GM12873 (cell line): ENCODE results near the gene GDF9.

ENCODE experiments used
- TF ChIP-seq, protein P1 (sequence below): IDR thresholded peaks from 2 replicates; pipeline ENCODE4 v1.5.1; 2012; ENCODE audit warnings: low read depth, mild to moderate bottlenecking, moderate library complexity, low read length, control low read depth; ENCODE audit not compliant: insufficient read depth; ENCODE audit errors: missing control alignments

The GDF9 gene

DNA sequence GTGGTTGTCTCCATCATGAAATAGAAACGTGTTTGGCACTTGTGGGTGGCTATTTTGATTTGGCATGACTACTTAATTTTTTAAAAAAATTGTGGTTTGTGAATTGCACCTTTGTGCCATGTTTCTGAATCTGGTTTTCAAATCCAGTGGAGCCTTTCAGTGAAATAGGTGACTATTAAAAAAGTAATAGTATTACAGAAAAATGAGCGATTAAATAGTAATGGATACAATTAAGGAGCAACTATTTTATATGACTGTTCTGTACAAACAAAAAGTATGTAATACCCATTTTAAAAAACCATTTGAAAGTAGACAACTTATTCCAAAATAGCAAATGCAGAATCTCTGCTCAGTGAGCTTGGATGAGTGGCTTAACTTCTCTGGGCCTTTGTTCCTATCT lies 50.2 kb downstream of the GDF9 start:
- TF ChIP-seq, protein P1, sequence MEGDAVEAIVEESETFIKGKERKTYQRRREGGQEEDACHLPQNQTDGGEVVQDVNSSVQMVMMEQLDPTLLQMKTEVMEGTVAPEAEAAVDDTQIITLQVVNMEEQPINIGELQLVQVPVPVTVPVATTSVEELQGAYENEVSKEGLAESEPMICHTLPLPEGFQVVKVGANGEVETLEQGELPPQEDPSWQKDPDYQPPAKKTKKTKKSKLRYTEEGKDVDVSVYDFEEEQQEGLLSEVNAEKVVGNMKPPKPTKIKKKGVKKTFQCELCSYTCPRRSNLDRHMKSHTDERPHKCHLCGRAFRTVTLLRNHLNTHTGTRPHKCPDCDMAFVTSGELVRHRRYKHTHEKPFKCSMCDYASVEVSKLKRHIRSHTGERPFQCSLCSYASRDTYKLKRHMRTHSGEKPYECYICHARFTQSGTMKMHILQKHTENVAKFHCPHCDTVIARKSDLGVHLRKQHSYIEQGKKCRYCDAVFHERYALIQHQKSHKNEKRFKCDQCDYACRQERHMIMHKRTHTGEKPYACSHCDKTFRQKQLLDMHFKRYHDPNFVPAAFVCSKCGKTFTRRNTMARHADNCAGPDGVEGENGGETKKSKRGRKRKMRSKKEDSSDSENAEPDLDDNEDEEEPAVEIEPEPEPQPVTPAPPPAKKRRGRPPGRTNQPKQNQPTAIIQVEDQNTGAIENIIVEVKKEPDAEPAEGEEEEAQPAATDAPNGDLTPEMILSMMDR, result no peak

DNA sequence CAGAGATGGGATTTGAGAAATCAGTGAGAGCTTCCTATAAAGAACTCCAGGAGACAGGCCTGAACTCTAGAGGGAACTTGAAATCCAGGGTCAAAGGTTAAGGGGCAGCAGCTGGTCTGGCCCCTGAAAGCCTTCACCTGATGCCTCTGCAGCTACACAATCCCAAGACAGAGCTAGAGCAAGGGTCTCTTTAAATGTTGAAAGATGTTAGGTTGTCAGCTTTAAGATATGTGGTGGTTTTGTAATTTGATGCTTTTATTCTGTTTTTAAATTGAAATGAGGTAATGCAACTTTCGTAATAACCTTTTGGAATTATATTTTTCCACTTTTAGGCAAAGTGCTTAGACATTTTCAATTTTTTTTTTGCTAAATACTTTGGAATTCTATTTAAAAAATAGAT lies 50.8 kb downstream of the GDF9 start:
- TF ChIP-seq, protein P1, result no peak

DNA sequence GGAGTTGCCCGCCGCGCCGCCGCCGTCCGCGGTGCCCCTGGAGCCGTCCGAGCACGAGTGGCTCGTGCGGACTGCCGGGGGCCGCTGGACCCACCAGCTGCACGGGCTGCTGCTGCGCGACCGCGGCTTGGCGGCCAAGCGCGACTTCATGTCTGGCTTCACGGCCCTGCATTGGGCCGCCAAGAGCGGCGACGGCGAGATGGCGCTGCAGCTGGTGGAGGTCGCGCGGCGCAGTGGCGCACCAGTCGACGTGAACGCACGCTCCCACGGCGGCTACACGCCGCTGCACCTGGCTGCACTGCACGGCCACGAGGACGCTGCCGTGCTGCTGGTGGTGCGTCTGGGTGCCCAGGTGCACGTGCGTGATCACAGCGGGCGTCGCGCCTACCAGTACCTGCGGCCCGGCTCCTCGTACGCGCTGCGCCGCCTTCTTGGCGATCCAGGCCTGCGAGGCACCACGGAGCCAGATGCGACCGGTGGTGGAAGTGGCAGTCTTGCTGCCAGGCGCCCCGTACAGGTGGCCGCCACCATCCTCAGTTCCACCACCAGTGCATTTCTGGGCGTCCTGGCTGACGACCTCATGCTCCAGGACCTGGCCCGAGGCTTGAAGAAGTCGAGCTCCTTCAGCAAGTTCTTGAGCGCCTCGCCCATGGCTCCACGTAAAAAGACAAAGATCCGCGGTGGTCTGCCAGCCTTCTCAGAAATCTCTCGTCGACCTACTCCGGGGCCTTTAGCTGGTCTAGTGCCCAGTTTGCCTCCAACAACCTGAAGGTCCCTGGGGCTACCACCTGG lies 51.6 kb downstream of the GDF9 start:
- TF ChIP-seq, protein P1, result no peak

DNA sequence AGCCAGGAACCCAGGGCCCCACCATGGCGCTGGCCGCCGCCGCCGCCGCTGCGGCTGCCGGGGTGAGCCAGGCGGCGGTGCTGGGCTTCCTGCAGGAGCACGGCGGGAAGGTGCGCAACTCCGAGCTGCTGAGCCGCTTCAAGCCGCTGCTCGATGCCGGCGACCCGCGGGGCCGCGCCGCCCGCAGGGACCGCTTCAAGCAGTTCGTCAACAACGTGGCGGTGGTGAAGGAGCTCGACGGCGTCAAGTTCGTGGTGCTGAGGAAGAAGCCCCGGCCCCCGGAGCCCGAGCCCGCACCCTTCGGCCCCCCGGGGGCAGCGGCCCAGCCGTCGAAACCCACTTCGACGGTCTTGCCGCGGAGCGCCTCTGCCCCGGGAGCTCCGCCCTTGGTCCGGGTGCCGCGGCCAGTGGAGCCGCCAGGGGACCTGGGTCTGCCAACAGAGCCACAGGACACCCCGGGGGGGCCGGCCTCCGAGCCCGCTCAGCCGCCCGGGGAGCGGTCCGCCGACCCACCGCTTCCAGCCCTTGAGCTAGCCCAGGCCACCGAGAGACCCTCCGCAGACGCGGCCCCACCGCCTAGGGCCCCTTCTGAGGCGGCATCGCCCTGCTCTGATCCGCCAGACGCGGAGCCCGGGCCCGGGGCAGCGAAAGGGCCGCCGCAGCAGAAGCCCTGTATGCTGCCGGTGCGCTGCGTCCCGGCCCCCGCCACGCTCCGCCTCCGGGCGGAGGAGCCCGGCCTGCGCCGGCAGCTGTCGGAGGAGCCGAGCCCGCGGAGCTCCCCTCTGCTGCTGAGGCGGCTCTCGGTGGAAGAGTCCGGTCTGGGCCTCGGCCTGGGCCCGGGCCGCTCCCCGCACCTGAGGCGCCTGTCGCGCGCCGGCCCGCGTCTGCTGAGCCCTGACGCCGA lies 52.4 kb downstream of the GDF9 start:
- TF ChIP-seq, protein P1, result no peak

DNA sequence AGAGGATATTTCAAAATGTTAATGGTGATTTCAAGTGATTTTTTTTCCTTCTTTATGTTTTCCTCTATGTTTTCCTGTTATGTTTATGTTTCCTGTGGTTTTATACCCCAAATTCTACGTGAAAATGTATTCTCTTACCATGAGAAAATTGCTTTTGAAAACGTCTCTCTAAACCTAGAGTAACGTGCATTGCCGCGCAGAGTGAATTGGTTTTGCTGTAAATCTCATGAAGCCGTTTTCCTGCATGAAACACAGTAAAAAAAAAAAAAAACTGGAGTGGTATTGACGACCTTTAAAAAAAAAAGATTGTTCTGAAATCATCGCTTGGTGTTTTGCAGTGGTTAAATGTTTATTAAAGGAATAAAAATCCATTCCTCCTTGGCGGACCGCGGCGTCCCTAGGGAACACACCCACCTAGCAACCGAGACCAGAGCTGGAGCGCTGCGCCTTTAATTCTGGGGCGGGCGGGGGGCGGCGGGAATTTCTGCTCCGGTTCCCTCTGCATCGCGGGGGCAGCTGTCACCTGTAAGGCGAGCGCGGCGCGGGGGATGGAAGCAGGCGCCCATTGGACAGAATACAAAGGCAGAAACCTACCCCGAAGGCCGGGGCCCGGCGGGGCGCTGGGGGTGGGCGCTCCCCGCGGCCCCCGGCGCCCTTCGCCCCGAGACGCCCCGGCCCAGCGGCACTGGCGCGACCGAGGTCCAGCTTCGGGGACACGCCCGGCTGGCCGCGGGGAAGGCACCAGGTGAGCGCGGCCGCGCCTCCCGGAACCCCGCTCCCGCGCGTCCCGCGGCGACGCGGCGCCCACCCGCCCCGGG lies 53.3 kb downstream of the GDF9 start, which contains the start of gene SOWAHA:
Gene SOWAHA, plus strand, starts transcription at position 522 of the 818 bp plus-strand sequence. CDS start 320 bp downstream, outside the sequence.
- TF ChIP-seq, protein P1, result no peak

DNA sequence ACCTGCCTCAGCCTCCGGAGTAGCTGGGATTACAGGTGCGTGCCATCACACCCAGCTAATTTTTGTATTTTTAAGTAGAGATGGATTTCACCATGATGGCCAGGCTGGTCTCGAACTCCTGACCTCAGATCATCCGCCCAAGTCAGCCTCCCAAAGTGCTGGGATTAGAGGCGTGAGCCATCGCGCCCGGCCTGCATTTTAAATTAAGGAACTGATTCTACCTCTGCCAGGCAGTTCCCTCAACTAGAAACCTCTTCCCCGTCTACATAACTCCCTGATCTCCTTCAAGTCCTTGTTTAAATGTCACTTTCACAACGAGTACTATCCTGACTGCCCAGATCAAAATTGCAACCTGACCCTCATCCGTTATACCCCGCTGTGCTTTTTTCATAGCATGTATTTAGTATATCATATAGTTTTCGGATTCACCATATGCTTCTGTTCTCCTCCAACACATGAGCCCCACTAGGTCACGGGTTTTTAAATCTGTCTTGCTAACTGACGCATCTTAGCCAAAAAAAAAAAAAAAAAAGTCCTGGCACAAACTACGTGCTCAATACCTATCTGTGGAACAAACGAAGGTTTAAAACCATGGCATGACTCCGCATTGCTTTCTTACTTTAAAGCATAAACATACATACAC lies 54.0 kb downstream of the GDF9 start:
- TF ChIP-seq, protein P1, result no peak
